Ectodermal cell (in vitro differentiated cells): Measurements from ENCODE around the gene SSTR5.

Experiments used
- H3K27ac ChIP-seq: 2 replicates; pipeline ENCODE4 v1.7.0; 2013; ENCODE audit warnings: mild to moderate bottlenecking, low read depth, low read length; ENCODE audit not compliant: insufficient read depth, poor library complexity, severe bottlenecking
- H3K27me3 ChIP-seq: 2 replicates; pipeline ENCODE4 v1.7.0; 2013; ENCODE audit warnings: mild to moderate bottlenecking, low read length; ENCODE audit not compliant: insufficient read depth, control insufficient read depth, poor library complexity, severe bottlenecking
- H3K36me3 ChIP-seq: one replicate; pipeline ENCODE4 v1.7.0; 2013; ENCODE audit warnings: low read length; ENCODE audit not compliant: control insufficient read depth, insufficient read depth
- H3K4me1 ChIP-seq: one replicate; pipeline ENCODE4 v1.7.0; 2013; ENCODE audit warnings: low read length; ENCODE audit not compliant: control insufficient read depth, insufficient read depth
- H3K4me3 ChIP-seq: 2 replicates; pipeline ENCODE4 v1.7.0; 2013; ENCODE audit warnings: low read depth, low read length, control low read depth; ENCODE audit not compliant: insufficient read depth
- H3K9me3 ChIP-seq: 2 replicates; pipeline ENCODE4 v1.7.0; 2013; ENCODE audit warnings: mild to moderate bottlenecking, low read length, moderate library complexity; ENCODE audit not compliant: control insufficient read depth
- WGBS, 2 experiments: methylation state at CpG; one replicate each; pipeline ENCODE4 v1.1.7; 2013; ENCODE audit warnings: missing lambda C conversion rate in 2 of 2; 5-methylcytosine and 5-hydroxymethylcytosine counted together

Gene SSTR5

GRCh38 chr16:1124291-1124690 is 51.7 kb downstream of the SSTR5 start:
- no peaks in the 10 kb centered on the region for H3K9me3 ChIP-seq
- peaks cover 25% of the 10 kb centered on the region for H3K4me1 ChIP-seq
- WGBS, 2 experiments, result 94% methylated on average over 18 of the region's 18 CpGs

GRCh38 chr16:1124795-1125194 is 52.2 kb downstream of the SSTR5 start:
- Histone ChIP-seq H3K36me3 (no peaks in the 10 kb centered on the region), H3K9me3 (no peaks in the 10 kb centered on the region), H3K4me3 (no peak overlapping the region), H3K4me1 (peaks cover 25% of the 10 kb centered on the region), H3K27me3 (no peaks in the 10 kb centered on the region), H3K27ac (no peak overlapping the region)
- 94 to 97% methylated on average over 11 of the region's 11 CpGs for WGBS, 2 experiments

More at GRCh38 chr16:1124291-1124690, 51.7 kb downstream of the SSTR5 start:
- H3K27ac ChIP-seq, result no peak overlapping the region
- H3K4me3 ChIP-seq, result no peak overlapping the region
- H3K27me3 ChIP-seq, result no peaks in the 10 kb centered on the region
- no peaks in the 10 kb centered on the region for H3K36me3 ChIP-seq

GRCh38 chr16:1125471-1125870 is 52.9 kb downstream of the SSTR5 start:
- no peak overlapping the region for H3K4me3 ChIP-seq
- 83 to 84% methylated on average over 18 of the region's 18 CpGs for WGBS, 2 experiments
- no peak overlapping the region for H3K27ac ChIP-seq

GRCh38 chr16:1126044-1126443 is 53.5 kb downstream of the SSTR5 start:
- no peaks in the 10 kb centered on the region for H3K36me3 ChIP-seq
- H3K27me3 ChIP-seq, result no peaks in the 10 kb centered on the region
- H3K4me3 ChIP-seq, result no peak overlapping the region
- H3K9me3 ChIP-seq, result no peaks in the 10 kb centered on the region
- no peak overlapping the region for H3K27ac ChIP-seq
- WGBS, 2 experiments, result 88 to 90% methylated on average over 17 of the region's 17 CpGs
- H3K4me1 ChIP-seq, result peaks cover 18% of the 10 kb centered on the region

More at GRCh38 chr16:1125471-1125870, 52.9 kb downstream of the SSTR5 start:
- Histone ChIP-seq H3K27me3 (no peaks in the 10 kb centered on the region), H3K4me1 (peaks cover 22% of the 10 kb centered on the region), H3K36me3 (no peaks in the 10 kb centered on the region), H3K9me3 (no peaks in the 10 kb centered on the region)

GRCh38 chr16:1126586-1126985 is 54.0 kb downstream of the SSTR5 start:
- Histone ChIP-seq H3K27me3 (no peaks in the 10 kb centered on the region), H3K4me1 (peaks cover 14% of the 10 kb centered on the region), H3K27ac (no peak overlapping the region), H3K4me3 (no peak overlapping the region), H3K9me3 (no peaks in the 10 kb centered on the region), H3K36me3 (no peaks in the 10 kb centered on the region)
- 74 to 78% methylated on average over 9 to 10 of the region's 10 CpGs for WGBS, 2 experiments

GRCh38 chr16:1127101-1127500 is 54.6 kb downstream of the SSTR5 start:
- H3K27ac ChIP-seq, result no peak overlapping the region
- no peaks in the 10 kb centered on the region for H3K36me3 ChIP-seq
- WGBS, 2 experiments, result 83 to 87% methylated on average over 16 of the region's 16 CpGs
- no peaks in the 10 kb centered on the region for H3K27me3 ChIP-seq
- peaks cover 12% of the 10 kb centered on the region for H3K4me1 ChIP-seq
- no peaks in the 10 kb centered on the region for H3K9me3 ChIP-seq
- H3K4me3 ChIP-seq, result no peak overlapping the region

- WGBS, 2 experiments, result 92 to 93% methylated on average over 31 of the region's 31 CpGs
- Histone ChIP-seq H3K27me3 (no peaks in the 10 kb centered on the region), H3K36me3 (no peaks in the 10 kb centered on the region), H3K9me3 (no peaks in the 10 kb centered on the region), H3K27ac (no peak overlapping the region), H3K4me1 (peaks cover 12% of the 10 kb centered on the region), H3K4me3 (no peak overlapping the region)
These were observed 55.6 kb downstream of the SSTR5 start for GRCh38 chr16:1127971-1128715.

GRCh38 chr16:1129106-1129960 is 56.8 kb downstream of the SSTR5 start:
- 94% methylated on average over 48 of the region's 48 CpGs for WGBS, 2 experiments
- H3K4me3 ChIP-seq, result no peak overlapping the region
- no peak overlapping the region for H3K27ac ChIP-seq
- no peaks in the 10 kb centered on the region for H3K9me3 ChIP-seq
- H3K4me1 ChIP-seq, result peaks cover 12% of the 10 kb centered on the region
- H3K36me3 ChIP-seq, result no peaks in the 10 kb centered on the region
- H3K27me3 ChIP-seq, result no peaks in the 10 kb centered on the region

GRCh38 chr16:1130382-1130781 is 57.8 kb downstream of the SSTR5 start:
- Histone ChIP-seq H3K27me3 (no peaks in the 10 kb centered on the region), H3K27ac (no peak overlapping the region), H3K4me1 (peaks cover 9% of the 10 kb centered on the region), H3K4me3 (no peak overlapping the region), H3K9me3 (no peaks in the 10 kb centered on the region), H3K36me3 (no peaks in the 10 kb centered on the region)
- WGBS, 2 experiments, result 95% methylated on average over 8 of the region's 8 CpGs
